ENCODE measurements around the gene C10orf67. TPM values are rescaled to one million over a fixed set of nuclear protein-coding genes. Genes with fewer than 3 reads are reported as not detected.

C10orf67 gene
- total RNA-seq, 1 donor from 2014 or later, result not detected

DNA sequence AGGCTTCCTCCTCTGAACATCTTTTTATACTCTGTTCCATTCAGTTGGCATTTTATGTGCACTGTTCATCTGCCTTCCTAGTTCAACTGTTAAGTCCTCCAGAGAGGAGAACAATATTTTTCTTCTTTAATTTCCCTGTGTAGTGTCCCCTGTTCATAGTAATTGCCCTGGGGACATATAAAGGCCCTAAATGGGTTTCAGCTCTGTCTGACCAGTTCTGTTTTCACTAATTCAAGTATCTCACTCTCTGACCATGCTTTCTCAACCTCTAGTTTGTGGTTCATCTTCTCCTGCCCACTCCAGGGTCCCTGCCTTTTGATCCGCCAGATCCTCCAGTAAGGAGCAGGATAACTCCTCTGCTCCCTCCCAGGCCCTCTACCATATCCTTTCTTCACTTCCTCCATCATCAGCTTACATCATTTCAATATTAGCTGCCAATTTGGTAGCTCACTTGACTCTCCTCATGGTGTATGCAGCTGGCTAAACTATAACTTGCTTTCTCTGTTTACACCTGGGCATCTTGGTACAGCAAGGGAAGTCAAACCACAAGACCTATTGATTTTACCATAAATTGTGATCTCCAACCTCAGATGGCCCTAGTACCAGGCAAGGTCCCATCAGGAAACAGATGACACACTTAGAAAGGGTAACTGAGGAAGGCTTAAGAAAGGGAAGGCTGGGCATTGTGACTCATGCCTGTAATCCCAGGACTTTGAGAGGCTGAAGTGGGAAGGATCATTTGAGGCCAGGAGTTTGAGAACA, 17.7 kb upstream of the C10orf67 start:
- Mint-ChIP-seq H3K27me3 (peaks cover 17% of the 10 kb centered on the region), H3K36me3 (ENCODE audit: insufficient read depth) (no peaks in the 10 kb centered on the region), H3K27ac (no peak overlapping the region), H3K9me3 (ENCODE audit: low read depth) (peaks cover 3% of the 10 kb centered on the region), H3K4me3 (ENCODE audit: low read depth) (no peak overlapping the region), H3K4me1 (ENCODE audit: low read depth) (no peaks in the 10 kb centered on the region)
- DNase-seq (ENCODE audit: low spot score, unreplicated experiment), result no peak
- TF ChIP-seq, protein P1, sequence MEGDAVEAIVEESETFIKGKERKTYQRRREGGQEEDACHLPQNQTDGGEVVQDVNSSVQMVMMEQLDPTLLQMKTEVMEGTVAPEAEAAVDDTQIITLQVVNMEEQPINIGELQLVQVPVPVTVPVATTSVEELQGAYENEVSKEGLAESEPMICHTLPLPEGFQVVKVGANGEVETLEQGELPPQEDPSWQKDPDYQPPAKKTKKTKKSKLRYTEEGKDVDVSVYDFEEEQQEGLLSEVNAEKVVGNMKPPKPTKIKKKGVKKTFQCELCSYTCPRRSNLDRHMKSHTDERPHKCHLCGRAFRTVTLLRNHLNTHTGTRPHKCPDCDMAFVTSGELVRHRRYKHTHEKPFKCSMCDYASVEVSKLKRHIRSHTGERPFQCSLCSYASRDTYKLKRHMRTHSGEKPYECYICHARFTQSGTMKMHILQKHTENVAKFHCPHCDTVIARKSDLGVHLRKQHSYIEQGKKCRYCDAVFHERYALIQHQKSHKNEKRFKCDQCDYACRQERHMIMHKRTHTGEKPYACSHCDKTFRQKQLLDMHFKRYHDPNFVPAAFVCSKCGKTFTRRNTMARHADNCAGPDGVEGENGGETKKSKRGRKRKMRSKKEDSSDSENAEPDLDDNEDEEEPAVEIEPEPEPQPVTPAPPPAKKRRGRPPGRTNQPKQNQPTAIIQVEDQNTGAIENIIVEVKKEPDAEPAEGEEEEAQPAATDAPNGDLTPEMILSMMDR (IDR thresholded peaks at IDR 0.05; ENCODE audit: unreplicated experiment), result no peak

DNA sequence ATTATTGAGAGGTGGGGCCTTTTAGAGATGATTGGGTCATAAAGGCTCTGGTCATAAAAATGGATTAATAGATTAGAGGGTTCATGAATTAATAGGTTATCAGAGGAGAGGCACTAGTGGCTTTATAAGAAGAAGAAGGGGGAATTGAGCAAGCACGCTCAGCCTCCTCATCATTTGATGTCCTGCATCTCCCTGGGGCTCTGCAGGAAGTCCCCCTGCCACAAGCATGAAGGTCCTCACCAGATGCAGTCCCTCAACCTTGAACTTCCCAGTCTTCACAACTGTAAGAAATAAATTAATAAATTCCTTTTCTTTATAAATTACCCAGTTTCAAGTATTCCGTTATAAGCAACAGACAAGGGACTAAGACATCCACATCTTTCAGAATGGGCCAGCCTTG, 17.1 kb upstream of the C10orf67 start:
- Mint-ChIP-seq H3K27me3 (peaks cover 20% of the 10 kb centered on the region), H3K4me3 (ENCODE audit: low read depth) (no peak overlapping the region), H3K27ac (no peak overlapping the region), H3K36me3 (ENCODE audit: insufficient read depth) (no peaks in the 10 kb centered on the region), H3K4me1 (ENCODE audit: low read depth) (no peaks in the 10 kb centered on the region), H3K9me3 (ENCODE audit: low read depth) (peaks cover 3% of the 10 kb centered on the region)
- TF ChIP-seq, protein P1 (IDR thresholded peaks at IDR 0.05; ENCODE audit: unreplicated experiment), result no peak
- DNase-seq (ENCODE audit: low spot score, unreplicated experiment), result no peak

DNA sequence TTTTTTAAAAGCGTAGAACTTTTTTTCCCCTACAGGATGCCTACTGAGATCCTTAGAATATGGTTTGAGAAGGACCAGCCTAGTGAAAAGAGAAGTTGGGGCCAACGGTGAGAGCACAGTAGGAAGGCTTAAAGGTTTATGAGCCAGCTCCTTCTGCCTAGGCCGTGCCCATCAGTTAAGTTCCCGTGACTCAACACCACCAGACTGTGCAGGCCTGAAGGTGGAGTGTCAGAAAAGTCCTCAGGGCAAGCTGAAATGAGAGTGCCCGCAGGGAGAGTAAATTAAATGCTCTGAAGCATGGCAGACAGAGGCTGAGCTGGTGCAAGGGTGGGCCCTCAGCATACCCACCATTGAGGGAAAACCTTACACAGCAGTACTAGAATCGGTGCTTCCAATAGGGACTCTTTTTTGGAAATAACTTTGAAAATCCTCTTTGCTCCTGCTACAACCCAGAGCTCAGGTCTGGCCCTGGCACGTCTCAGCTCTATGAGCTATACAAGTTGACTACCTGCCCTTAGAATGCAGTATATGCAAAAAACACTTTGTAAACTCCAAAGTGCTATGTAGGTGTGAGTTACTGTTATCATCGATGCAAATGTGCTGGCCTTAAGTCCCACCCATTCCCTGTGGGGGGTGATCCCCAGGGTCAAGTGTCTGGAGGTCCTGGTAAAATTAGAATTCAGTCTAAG, 15.2 kb upstream of the C10orf67 start:
- H3K9me3 Mint-ChIP-seq (ENCODE audit: low read depth), result no peaks in the 10 kb centered on the region
- peaks cover 4% of the 10 kb centered on the region for H3K4me1 Mint-ChIP-seq (ENCODE audit: low read depth)
- no peak overlapping the region for H3K27ac Mint-ChIP-seq
- TF ChIP-seq, protein P1 (IDR thresholded peaks at IDR 0.05; ENCODE audit: unreplicated experiment), result no peak
- no peak for DNase-seq (ENCODE audit: low spot score, unreplicated experiment)
- H3K27me3 Mint-ChIP-seq, result peaks cover 20% of the 10 kb centered on the region
- H3K36me3 Mint-ChIP-seq (ENCODE audit: insufficient read depth), result no peaks in the 10 kb centered on the region
- no peak overlapping the region for H3K4me3 Mint-ChIP-seq (ENCODE audit: low read depth)

DNA sequence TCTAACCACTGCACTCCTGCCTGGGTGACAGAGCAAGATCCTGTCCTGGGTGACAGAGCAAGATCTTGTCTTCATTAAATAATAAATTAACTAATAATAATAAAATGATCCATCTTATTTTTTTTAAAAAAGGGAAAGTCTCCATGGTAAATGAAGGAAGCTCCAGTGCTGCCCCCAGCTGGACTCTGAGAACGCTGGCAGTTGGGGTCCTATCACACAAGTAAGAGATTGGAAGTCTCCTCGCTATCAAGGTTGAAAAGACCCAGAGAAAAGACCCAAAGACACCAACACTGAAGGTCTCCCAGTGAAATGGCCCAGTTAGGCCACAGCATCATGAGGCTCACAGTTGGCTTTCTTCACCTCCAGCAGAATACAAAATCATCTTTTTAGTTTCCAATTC, 13.8 kb upstream of the C10orf67 start:
- H3K27ac Mint-ChIP-seq, result no peak overlapping the region
- H3K27me3 Mint-ChIP-seq, result peaks cover 12% of the 10 kb centered on the region
- no peak for DNase-seq (ENCODE audit: low spot score, unreplicated experiment)
- H3K9me3 Mint-ChIP-seq (ENCODE audit: low read depth), result no peaks in the 10 kb centered on the region
- H3K4me3 Mint-ChIP-seq (ENCODE audit: low read depth), result no peak overlapping the region
- TF ChIP-seq, protein P1 (IDR thresholded peaks at IDR 0.05; ENCODE audit: unreplicated experiment), result peak; percentile 30
- peaks cover 6% of the 10 kb centered on the region for H3K4me1 Mint-ChIP-seq (ENCODE audit: low read depth)
- no peaks in the 10 kb centered on the region for H3K36me3 Mint-ChIP-seq (ENCODE audit: insufficient read depth)

DNA sequence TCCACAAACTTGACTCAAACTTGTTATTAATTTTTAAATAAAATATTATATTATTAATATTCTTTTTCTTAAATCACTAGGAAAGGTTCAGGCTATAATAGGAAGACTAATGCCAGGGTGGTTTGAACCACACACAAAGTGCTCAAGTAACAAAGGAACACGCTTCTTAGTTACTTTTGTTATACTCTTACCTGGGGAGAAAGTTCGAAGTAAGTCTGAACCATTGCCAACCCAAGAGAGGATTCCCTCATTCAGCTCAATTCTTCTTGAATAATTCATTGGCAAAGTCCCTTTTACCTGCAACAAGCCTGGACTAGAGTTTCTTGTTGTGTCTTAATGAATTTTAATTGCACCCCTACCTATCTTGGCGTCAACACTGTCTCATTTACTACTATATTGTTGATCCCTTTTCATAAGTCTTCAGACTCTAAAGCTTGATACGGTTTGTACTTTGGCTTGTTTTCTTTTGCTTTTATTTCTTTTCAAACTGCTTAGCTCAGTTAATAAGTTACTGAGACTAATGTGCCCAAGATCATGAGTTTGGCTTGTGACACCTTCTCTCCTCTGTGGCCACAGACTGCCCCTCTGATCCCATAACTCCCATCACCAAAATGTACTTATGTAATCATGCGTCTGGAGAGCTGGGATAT, 10.2 kb upstream of the C10orf67 start:
- DNase-seq (ENCODE audit: low spot score, unreplicated experiment), result no peak
- H3K9me3 Mint-ChIP-seq (ENCODE audit: low read depth), result no peaks in the 10 kb centered on the region
- no peaks in the 10 kb centered on the region for H3K36me3 Mint-ChIP-seq (ENCODE audit: insufficient read depth)
- H3K27me3 Mint-ChIP-seq, result peaks cover 10% of the 10 kb centered on the region
- peaks cover 6% of the 10 kb centered on the region for H3K4me1 Mint-ChIP-seq (ENCODE audit: low read depth)
- TF ChIP-seq, protein P1 (IDR thresholded peaks at IDR 0.05; ENCODE audit: unreplicated experiment), result no peak
- no peak overlapping the region for H3K27ac Mint-ChIP-seq
- H3K4me3 Mint-ChIP-seq (ENCODE audit: low read depth), result no peak overlapping the region
